ENCODE measurements around the gene CFP.

Gene CFP

DNA sequence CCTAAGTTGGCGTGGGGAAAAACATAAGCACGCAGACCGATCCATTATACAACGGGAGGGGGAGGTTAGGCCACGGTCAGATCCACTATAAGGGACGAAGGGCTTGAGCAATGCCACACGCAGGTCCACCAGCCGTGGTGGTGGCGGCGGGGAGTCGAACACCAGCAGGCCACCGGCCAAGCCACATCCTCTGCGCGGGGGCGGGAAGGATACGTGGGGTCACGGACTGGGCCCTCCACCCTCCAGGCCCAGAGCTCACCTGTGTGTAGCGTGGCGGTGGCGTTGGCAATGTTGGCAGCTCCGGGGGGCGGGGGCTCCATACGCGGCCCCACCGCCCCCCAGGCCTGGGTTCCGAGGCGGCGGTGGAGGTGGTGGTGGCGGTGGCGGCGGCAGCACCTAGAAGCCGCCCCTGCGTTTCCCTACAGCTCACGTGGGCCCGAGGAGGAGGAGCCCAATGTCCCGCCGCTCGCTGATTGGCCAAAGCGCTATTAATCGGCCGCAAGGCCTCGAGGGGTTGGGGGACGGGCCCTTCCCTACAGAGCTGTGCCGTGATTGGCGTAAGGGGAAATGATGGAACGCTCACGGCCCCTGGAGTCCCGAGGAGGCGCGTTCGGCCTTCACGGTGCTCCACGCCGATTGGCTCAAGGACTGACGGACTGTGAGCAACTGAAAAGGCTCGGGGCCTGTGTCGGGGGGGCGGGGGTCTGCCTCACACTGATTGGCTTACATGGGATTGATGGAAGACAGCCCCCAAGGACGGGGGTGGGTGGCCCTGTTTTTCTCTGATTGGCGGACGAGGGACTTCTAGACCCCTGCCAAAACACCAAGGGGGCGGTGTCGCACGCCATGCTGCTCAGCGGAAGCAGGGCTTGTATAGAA, 20.7 kb upstream of the CFP start, which contains the start of gene ELK1:
Gene ELK1, minus strand, starts transcription at position 400 of the 879 bp plus-strand sequence. CDS start 9,122 bp downstream, outside the sequence.
- TF ChIP-seq GABPA (IDR thresholded peaks at IDR 0.05; ENCODE audit: low read depth), result no peak
- TF ChIP-seq, protein P1, sequence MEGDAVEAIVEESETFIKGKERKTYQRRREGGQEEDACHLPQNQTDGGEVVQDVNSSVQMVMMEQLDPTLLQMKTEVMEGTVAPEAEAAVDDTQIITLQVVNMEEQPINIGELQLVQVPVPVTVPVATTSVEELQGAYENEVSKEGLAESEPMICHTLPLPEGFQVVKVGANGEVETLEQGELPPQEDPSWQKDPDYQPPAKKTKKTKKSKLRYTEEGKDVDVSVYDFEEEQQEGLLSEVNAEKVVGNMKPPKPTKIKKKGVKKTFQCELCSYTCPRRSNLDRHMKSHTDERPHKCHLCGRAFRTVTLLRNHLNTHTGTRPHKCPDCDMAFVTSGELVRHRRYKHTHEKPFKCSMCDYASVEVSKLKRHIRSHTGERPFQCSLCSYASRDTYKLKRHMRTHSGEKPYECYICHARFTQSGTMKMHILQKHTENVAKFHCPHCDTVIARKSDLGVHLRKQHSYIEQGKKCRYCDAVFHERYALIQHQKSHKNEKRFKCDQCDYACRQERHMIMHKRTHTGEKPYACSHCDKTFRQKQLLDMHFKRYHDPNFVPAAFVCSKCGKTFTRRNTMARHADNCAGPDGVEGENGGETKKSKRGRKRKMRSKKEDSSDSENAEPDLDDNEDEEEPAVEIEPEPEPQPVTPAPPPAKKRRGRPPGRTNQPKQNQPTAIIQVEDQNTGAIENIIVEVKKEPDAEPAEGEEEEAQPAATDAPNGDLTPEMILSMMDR (IDR thresholded peaks at IDR 0.05; ENCODE audit: insufficient read depth, low read length), result no peak
- peak; percentile 27; the same call in 1 of the 2 replicates for TF ChIP-seq POLR2AphosphoS5 (IDR thresholded peaks at IDR 0.05; ENCODE audit: low read depth)
- no peak for TF ChIP-seq SPI1 (IDR thresholded peaks at IDR 0.05; ENCODE audit: borderline replicate concordance, low read depth)
- TF ChIP-seq, protein P2, sequence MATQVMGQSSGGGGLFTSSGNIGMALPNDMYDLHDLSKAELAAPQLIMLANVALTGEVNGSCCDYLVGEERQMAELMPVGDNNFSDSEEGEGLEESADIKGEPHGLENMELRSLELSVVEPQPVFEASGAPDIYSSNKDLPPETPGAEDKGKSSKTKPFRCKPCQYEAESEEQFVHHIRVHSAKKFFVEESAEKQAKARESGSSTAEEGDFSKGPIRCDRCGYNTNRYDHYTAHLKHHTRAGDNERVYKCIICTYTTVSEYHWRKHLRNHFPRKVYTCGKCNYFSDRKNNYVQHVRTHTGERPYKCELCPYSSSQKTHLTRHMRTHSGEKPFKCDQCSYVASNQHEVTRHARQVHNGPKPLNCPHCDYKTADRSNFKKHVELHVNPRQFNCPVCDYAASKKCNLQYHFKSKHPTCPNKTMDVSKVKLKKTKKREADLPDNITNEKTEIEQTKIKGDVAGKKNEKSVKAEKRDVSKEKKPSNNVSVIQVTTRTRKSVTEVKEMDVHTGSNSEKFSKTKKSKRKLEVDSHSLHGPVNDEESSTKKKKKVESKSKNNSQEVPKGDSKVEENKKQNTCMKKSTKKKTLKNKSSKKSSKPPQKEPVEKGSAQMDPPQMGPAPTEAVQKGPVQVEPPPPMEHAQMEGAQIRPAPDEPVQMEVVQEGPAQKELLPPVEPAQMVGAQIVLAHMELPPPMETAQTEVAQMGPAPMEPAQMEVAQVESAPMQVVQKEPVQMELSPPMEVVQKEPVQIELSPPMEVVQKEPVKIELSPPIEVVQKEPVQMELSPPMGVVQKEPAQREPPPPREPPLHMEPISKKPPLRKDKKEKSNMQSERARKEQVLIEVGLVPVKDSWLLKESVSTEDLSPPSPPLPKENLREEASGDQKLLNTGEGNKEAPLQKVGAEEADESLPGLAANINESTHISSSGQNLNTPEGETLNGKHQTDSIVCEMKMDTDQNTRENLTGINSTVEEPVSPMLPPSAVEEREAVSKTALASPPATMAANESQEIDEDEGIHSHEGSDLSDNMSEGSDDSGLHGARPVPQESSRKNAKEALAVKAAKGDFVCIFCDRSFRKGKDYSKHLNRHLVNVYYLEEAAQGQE (IDR thresholded peaks at IDR 0.05; ENCODE audit: insufficient replicate concordance, low read depth), result no peak
- Histone ChIP-seq H3K27ac (replicated peaks) (peak within 1 kb of the TSS; percentile 84), H3K27me3 (ENCODE audit: insufficient read depth, poor library complexity, severe bottlenecking) (no peaks in the 10 kb centered on the region), H3K4me3 (replicated peaks; ENCODE audit: insufficient read depth, low read length) (peak within 1 kb of the TSS; percentile 52)
- DNase-seq (ENCODE audit: low read depth in 1 of 2, low spot score in 1 of 2), result peak in 1 of 2 experiments; percentile 92

DNA sequence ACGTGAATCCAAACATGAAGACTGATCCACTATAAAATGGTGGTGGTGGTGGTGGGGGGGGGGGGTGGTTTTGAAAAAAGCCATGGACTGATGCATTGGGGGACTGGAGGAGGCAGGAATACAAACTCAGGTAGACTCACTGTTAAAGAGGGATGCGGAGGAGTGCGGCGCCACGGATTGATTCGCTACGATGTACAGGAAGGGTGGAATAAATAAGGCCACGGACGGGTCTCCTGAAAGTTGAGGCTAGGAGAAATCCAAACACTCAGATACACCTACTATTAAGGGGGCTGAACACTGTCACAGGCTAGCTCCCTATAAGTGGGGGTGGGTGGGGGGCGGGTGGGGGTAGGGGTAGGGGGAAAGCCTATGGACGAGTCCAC, 20.0 kb upstream of the CFP start:
- no peak overlapping the region; the same call in 1 of the 2 replicates for H3K27ac ChIP-seq (replicated peaks)
- H3K4me3 ChIP-seq (replicated peaks; ENCODE audit: insufficient read depth, low read length), result peak overlapping the region; percentile 52
- no peak for DNase-seq (ENCODE audit: low read depth in 1 of 2, low spot score in 1 of 2)
- H3K27me3 ChIP-seq (ENCODE audit: insufficient read depth, poor library complexity, severe bottlenecking), result no peaks in the 10 kb centered on the region
- TF ChIP-seq POLR2AphosphoS5 (IDR thresholded peaks at IDR 0.05; ENCODE audit: low read depth), result no peak
- TF ChIP-seq, protein P2 (IDR thresholded peaks at IDR 0.05; ENCODE audit: insufficient replicate concordance, low read depth), result no peak
- TF ChIP-seq, protein P1 (IDR thresholded peaks at IDR 0.05; ENCODE audit: insufficient read depth, low read length), result no peak
- no peak for TF ChIP-seq SPI1 (IDR thresholded peaks at IDR 0.05; ENCODE audit: borderline replicate concordance, low read depth)
- TF ChIP-seq GABPA (IDR thresholded peaks at IDR 0.05; ENCODE audit: low read depth), result no peak

DNA sequence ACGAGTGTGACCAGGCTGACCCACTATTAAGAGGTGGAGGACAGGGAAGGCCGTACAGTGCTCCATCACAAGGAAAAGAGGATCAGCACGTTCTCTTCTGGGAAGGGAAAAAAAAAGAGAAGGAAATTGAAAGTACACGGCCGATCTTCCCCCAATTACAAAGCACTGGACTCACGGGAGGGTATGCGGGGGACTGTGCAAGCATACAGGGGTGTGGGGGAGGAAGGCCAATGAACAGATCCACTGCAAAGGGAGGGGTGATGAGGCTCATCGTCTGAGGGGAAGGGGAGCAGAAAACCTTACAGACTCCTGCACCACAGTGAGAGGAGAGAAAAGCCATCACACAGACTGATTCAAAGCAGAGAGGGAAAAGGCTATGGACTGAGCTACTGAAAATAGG, 19.5 kb upstream of the CFP start:
- no peak for DNase-seq (ENCODE audit: low read depth in 1 of 2, low spot score in 1 of 2)
- Histone ChIP-seq H3K27me3 (ENCODE audit: insufficient read depth, poor library complexity, severe bottlenecking) (no peaks in the 10 kb centered on the region), H3K4me3 (replicated peaks; ENCODE audit: insufficient read depth, low read length) (no peak overlapping the region), H3K27ac (replicated peaks) (no peak overlapping the region)
- TF ChIP-seq GABPA (IDR thresholded peaks at IDR 0.05; ENCODE audit: low read depth), result no peak
- TF ChIP-seq, protein P2 (IDR thresholded peaks at IDR 0.05; ENCODE audit: insufficient replicate concordance, low read depth), result no peak
- TF ChIP-seq SPI1 (IDR thresholded peaks at IDR 0.05; ENCODE audit: borderline replicate concordance, low read depth), result no peak
- TF ChIP-seq POLR2AphosphoS5 (IDR thresholded peaks at IDR 0.05; ENCODE audit: low read depth), result no peak
- TF ChIP-seq, protein P1 (IDR thresholded peaks at IDR 0.05; ENCODE audit: insufficient read depth, low read length), result no peak
